IPS DF 6.9 (cell line): ENCODE measurements around the gene CYP2A7.
"Not testable (repeated sequence)": the region's sequence is repeated elsewhere in the genome, so short reads cannot be mapped to it uniquely, and the experiment has no call there.

Experiments used
- DNase-seq: peaks from one replicate; pipeline ENCODE4 v3.0.0-alpha.2; 2013; ENCODE audit warnings: low read depth, low spot score
- H3K27ac ChIP-seq: one replicate; pipeline ENCODE4 v1.5.1; 2013; ENCODE audit warnings: low read length, control low read depth
- H3K27me3 ChIP-seq: 2 replicates; pipeline ENCODE4 v1.6.1; 2013; ENCODE audit warnings: mild to moderate bottlenecking, low read length; ENCODE audit not compliant: control insufficient read depth, insufficient read depth
- H3K36me3 ChIP-seq: 2 replicates; pipeline ENCODE4 v1.6.1; 2013; ENCODE audit warnings: low read length; ENCODE audit not compliant: control insufficient read depth, insufficient read depth
- H3K4me1 ChIP-seq: 2 replicates; pipeline ENCODE4 v1.6.1; 2013; ENCODE audit warnings: low read length; ENCODE audit not compliant: control insufficient read depth, insufficient read depth
- H3K4me3 ChIP-seq: 2 replicates; pipeline ENCODE4 v1.5.1; 2013; ENCODE audit warnings: mild to moderate bottlenecking, low read length
- H3K9me3 ChIP-seq: 2 replicates; pipeline ENCODE4 v1.6.1; 2013; ENCODE audit warnings: low read length, inconsistent platforms; ENCODE audit not compliant: control insufficient read depth, insufficient read depth
- WGBS: extraction: QIAGEN DNeasy Blood & Tissue Kit; methylation state at CpG from one replicate; pipeline ENCODE4 v1.1.7; 2013; ENCODE audit warnings: mixed read lengths, missing lambda C conversion rate; ENCODE audit not compliant: insufficient read length, insufficient coverage; 5-methylcytosine and 5-hydroxymethylcytosine counted together

CYP2A7 gene

GRCh38 chr19:40896843-40897789 lies 15.1 kb upstream of the CYP2A7 start:
- not testable (repeated sequence) for H3K4me1 ChIP-seq, DNase-seq, H3K36me3 ChIP-seq, H3K4me3 ChIP-seq, H3K27ac ChIP-seq, H3K9me3 ChIP-seq, H3K27me3 ChIP-seq
- no CpG with 5 or more reads among the region's 13 CpGs for WGBS

DNA sequence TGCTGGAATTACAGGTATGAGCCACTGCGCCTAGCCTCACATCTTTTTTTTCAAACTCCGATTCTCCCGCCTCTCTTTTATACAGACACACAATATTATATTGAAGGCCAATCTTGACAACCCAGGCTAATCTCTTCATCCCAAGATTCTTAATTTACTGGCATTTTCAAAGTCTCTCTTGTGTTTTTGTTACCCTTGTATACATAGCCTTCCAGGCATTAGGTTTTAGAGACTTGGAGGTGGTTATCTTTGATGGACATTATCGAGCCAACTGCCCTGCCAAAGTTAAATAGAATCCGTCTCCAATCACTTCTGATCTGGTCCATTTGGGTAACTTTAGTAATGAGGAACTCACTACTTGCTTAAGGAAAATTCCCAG lies 14.4 kb upstream of the CYP2A7 start:
- Histone ChIP-seq H3K9me3 (no peaks in the 10 kb centered on the region), H3K27me3 (no peaks in the 10 kb centered on the region), H3K4me1 (no peaks in the 10 kb centered on the region; the same call in 1 of the 2 replicates), H3K36me3 (no peaks in the 10 kb centered on the region), H3K27ac (no peak overlapping the region), H3K4me3 (no peak overlapping the region)
- no peak for DNase-seq
- WGBS: no CpG with 5 or more reads among the region's 5 CpGs

GRCh38 chr19:40893112-40893511 lies 11.1 kb upstream of the CYP2A7 start:
- Histone ChIP-seq H3K4me1 (no peaks in the 10 kb centered on the region), H3K4me3 (no peak overlapping the region), H3K36me3 (no peaks in the 10 kb centered on the region), H3K27me3 (no peaks in the 10 kb centered on the region), H3K27ac (no peak overlapping the region), H3K9me3 (no peaks in the 10 kb centered on the region)
- no peak for DNase-seq

DNA sequence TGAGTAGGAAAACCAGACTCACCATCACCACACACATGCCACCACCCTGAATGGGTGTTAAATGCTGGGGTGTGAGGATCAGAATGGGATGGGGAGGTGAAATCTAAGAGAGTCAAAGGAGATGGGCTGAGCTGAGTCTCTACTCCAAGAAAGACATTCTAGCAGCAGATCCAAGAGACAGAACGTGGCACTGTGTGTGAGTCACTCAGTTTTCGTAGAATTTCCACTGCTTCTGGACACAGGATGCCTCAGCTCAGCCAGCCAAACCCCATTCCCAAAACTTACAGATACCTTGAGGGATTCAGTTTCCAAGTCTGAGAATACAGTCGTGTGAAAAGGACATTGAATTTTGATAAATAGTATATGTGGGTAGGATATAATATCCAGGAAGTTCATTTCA lies 7.3 kb upstream of the CYP2A7 start:
- DNase-seq: no peak
- Histone ChIP-seq H3K4me1 (no peaks in the 10 kb centered on the region), H3K27ac (no peak overlapping the region), H3K4me3 (no peak overlapping the region), H3K9me3 (no peaks in the 10 kb centered on the region), H3K27me3 (no peaks in the 10 kb centered on the region), H3K36me3 (no peaks in the 10 kb centered on the region)
- WGBS: no CpG with 5 or more reads among the region's 3 CpGs

DNA sequence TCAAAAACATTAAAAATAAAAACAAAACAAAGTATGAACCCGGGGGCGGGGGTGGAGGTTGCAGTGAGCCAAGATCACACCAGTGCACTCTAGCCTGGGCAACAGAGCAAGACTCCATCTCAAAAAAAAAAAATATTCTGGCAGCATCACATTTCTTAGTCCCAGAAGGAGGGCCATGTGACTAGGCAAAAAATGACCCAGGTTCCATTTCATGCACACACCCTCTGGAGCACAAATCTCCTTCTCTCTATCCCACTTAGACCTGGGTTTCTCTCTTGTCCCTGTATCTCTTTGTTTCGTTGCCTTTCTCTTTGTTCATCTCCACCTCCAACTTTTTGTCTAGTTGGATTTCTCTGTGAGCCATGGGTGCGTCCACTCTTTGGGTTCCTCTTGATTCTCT lies 6.2 kb upstream of the CYP2A7 start:
- Histone ChIP-seq H3K4me1 (no peaks in the 10 kb centered on the region), H3K36me3 (no peaks in the 10 kb centered on the region), H3K4me3 (no peak overlapping the region), H3K9me3 (no peaks in the 10 kb centered on the region), H3K27ac (no peak overlapping the region), H3K27me3 (no peaks in the 10 kb centered on the region)
- no CpG with 5 or more reads among the region's 4 CpGs for WGBS
- DNase-seq: no peak

GRCh38 chr19:40884187-40884931 lies 2.3 kb upstream of the CYP2A7 start:
- not testable (repeated sequence) for H3K9me3 ChIP-seq, H3K27ac ChIP-seq, H3K4me3 ChIP-seq, DNase-seq, H3K36me3 ChIP-seq, H3K4me1 ChIP-seq, H3K27me3 ChIP-seq
- no CpG with 5 or more reads among the region's 1 CpG for WGBS

DNA sequence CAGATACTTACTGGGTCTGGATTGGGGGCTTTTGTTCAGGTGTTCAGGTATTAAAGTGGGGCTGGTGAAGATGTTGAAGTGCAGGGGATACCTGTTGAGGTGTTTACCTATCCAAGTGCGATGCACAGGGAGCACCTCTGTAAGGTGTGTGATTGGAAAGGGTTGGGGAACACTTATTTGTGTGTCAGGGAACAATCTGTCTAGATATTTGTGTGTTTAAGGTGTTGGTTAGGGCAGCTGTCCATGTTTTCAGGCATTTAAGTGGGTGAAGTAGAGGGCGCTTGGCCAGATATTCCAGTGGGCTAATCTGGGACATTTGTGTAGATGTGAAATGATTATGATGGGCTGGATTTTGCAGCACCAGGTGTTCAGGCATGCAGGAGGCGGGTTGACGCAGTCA lies 2.7 kb downstream of the CYP2A7 start:
- not testable (repeated sequence) for H3K9me3 ChIP-seq, H3K27me3 ChIP-seq, H3K36me3 ChIP-seq, H3K4me3 ChIP-seq, H3K27ac ChIP-seq, DNase-seq, H3K4me1 ChIP-seq
- no CpG with 5 or more reads among the region's 4 CpGs for WGBS

DNA sequence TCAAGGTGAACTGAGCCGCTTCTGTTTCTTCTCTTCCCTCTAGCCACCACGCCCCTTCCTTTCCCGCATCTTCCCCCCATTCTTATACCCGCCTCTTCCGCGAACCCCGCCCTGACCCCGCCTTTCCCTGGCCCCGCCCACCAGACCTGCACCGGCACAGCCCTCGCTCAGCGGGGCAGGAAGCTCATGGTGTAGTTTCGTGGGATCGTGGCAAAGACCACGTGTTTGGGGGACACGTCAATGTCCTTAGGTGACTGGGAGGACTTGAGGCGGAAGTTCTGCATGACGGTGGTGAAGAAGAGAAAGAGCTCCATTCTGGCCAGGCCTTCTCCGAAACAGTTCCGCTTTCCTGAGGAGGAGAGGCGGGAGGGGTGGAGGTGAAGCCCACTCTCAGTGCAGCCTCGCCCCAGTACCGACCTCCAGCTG lies 6.5 kb downstream of the CYP2A7 start:
- WGBS: no CpG with 5 or more reads among the region's 23 CpGs
- H3K4me3 ChIP-seq, H3K27ac ChIP-seq, H3K4me1 ChIP-seq, H3K27me3 ChIP-seq, H3K9me3 ChIP-seq, H3K36me3 ChIP-seq: not testable (repeated sequence)
- DNase-seq: peak; percentile 11

DNA sequence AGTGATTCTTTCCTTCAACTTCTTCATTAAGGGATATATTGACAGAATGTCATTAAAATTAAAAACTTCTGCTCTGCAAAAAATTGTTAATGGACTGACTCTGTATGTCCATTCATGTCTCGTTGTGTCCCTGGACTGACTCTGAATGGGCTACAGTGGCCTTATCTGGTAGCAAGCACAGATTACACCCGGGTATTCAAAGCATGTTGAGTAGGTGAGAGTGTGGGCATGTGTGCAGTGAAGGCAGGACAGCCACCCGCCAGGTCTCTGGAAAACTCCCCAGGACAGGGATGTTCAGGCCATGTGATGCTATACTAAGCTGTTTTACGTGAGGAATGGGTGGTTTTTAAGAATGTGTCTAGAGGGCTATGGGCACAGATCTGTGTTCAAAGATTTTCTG lies 7.2 kb downstream of the CYP2A7 start:
- not testable (repeated sequence) for H3K27me3 ChIP-seq, H3K4me1 ChIP-seq, H3K9me3 ChIP-seq, H3K27ac ChIP-seq, H3K36me3 ChIP-seq, H3K4me3 ChIP-seq, DNase-seq
- no CpG with 5 or more reads among the region's 4 CpGs for WGBS

DNA sequence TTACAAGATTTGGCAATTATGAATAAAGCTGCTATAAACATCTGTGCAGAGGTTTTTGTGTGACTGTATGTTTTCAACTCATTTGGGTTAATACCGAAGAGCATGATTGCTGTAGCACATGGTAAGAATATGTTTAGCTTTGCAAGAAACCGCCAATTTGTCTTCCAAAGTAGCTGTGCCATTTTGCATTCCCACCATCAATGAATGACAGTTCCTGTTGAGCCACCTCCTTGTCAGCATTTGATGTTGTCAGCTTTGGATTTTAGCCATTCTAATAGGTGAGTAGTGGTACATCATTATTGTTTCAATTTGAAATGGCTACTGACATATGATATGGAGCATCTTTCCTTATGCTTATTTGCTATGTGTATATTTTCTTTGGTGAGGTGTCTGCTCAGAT lies 8.2 kb downstream of the CYP2A7 start:
- H3K9me3 ChIP-seq, H3K4me1 ChIP-seq, H3K4me3 ChIP-seq, H3K27me3 ChIP-seq, H3K27ac ChIP-seq, DNase-seq, H3K36me3 ChIP-seq: not testable (repeated sequence)
- no CpG with 5 or more reads among the region's 2 CpGs for WGBS
